Measurements from ENCODE around the gene SLC22A7.

Gene SLC22A7

GRCh38 chr6:43277643-43278523, 20.2 kb upstream of the SLC22A7 start:
- Histone ChIP-seq H3K27me3 (peaks cover 8% of the 10 kb centered on the region; the same call in 1 of the 2 replicates), H3K9me3 (no peaks in the 10 kb centered on the region), H3K4me3 (ENCODE audit: low read depth, low read length) (no peak overlapping the region), H3K4me1 (no peaks in the 10 kb centered on the region), H3K36me3 (no peaks in the 10 kb centered on the region)
- TF ChIP-seq, protein P1, sequence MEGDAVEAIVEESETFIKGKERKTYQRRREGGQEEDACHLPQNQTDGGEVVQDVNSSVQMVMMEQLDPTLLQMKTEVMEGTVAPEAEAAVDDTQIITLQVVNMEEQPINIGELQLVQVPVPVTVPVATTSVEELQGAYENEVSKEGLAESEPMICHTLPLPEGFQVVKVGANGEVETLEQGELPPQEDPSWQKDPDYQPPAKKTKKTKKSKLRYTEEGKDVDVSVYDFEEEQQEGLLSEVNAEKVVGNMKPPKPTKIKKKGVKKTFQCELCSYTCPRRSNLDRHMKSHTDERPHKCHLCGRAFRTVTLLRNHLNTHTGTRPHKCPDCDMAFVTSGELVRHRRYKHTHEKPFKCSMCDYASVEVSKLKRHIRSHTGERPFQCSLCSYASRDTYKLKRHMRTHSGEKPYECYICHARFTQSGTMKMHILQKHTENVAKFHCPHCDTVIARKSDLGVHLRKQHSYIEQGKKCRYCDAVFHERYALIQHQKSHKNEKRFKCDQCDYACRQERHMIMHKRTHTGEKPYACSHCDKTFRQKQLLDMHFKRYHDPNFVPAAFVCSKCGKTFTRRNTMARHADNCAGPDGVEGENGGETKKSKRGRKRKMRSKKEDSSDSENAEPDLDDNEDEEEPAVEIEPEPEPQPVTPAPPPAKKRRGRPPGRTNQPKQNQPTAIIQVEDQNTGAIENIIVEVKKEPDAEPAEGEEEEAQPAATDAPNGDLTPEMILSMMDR (IDR thresholded peaks at IDR 0.05; ENCODE audit: low read depth, low read length), result no peak
- no peak for DNase-seq

- Histone ChIP-seq H3K9me3 (no peaks in the 10 kb centered on the region), H3K27me3 (peaks cover 8% of the 10 kb centered on the region; the same call in 1 of the 2 replicates), H3K36me3 (no peaks in the 10 kb centered on the region), H3K4me1 (no peaks in the 10 kb centered on the region), H3K4me3 (ENCODE audit: low read depth, low read length) (no peak overlapping the region)
- no peak for DNase-seq
- TF ChIP-seq, protein P1 (IDR thresholded peaks at IDR 0.05; ENCODE audit: low read depth, low read length), result no peak
Measured at GRCh38 chr6:43278524-43279078, 19.5 kb upstream of the SLC22A7 start.

- no peak overlapping the region for H3K4me3 ChIP-seq (ENCODE audit: low read depth, low read length)
- H3K9me3 ChIP-seq, result no peaks in the 10 kb centered on the region
- DNase-seq, result no peak
- H3K36me3 ChIP-seq, result no peaks in the 10 kb centered on the region
- TF ChIP-seq, protein P1 (IDR thresholded peaks at IDR 0.05; ENCODE audit: low read depth, low read length), result no peak
- H3K27me3 ChIP-seq, result no peaks in the 10 kb centered on the region
- no peaks in the 10 kb centered on the region for H3K4me1 ChIP-seq
Measured at GRCh38 chr6:43280234-43280633, 17.8 kb upstream of the SLC22A7 start.

DNA sequence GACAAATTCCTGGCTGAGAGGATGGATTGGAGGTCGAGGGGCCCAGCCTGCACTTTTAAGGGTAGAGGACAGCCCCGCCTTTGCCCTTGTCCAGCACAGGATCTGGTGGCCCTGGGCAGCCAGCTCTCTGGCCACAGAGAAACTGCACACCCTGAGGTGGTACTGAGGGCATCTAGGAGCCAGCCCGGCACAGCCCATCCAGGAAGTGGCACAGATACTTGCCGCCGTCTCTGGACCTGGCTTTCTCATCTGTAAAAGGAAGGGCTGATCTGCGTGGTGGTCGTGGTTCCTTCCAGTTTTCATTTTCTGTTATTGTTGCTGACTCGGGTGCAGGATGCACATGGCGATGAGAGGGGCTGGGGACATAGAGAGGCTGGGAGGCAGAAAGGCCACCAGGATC, 16.0 kb upstream of the SLC22A7 start:
- Histone ChIP-seq H3K9me3 (no peaks in the 10 kb centered on the region), H3K4me3 (ENCODE audit: low read depth, low read length) (no peak overlapping the region), H3K36me3 (no peaks in the 10 kb centered on the region), H3K4me1 (no peaks in the 10 kb centered on the region), H3K27me3 (no peaks in the 10 kb centered on the region)
- no peak for DNase-seq
- TF ChIP-seq, protein P1 (IDR thresholded peaks at IDR 0.05; ENCODE audit: low read depth, low read length), result no peak

DNA sequence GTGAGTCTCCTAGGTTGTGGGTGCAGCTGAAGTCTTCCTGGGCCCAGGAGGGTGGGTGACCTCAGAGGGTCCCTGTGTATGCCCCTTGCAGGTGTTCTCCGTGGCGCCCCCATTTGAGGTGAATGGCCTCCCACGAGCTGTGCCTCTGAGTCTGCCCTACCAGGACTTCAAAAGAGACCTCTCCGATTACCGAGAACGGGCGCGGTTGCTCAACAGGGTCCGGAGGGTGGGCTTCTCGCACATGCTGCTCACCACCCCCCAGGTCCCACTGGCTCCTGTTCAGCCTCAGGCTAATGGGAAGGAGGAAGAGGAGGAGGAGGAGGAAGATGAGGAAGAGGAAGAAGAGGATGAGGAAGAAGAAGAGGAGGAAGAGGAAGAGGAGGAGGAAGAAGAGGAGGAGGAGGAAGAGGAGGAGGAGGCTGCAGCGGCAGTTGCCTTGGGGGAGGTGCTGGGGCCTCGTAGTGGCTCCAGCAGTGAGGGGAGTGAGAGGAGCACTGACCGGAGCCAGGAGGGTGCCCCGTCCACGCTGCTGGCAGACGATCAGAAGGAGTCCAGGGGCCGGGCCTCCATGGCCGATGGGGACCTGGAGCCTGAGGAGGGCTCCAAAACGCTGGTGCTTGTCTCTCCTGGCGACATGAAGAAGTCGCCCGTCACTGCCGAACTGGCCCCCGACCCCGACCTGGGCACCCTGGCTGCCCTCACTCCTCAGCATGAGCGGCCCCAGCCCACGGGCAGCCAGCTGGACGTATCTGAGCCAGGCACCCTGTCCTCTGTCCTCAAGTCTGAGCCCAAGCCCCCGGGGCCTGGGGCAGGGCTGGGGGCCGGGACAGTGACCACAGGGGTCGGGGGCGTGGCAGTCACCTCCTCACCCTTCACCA, 15.2 kb upstream of the SLC22A7 start:
- no peaks in the 10 kb centered on the region for H3K9me3 ChIP-seq
- H3K4me1 ChIP-seq, result no peaks in the 10 kb centered on the region
- TF ChIP-seq, protein P1 (IDR thresholded peaks at IDR 0.05; ENCODE audit: low read depth, low read length), result no peak
- H3K27me3 ChIP-seq, result no peaks in the 10 kb centered on the region
- no peak overlapping the region for H3K4me3 ChIP-seq (ENCODE audit: low read depth, low read length)
- no peaks in the 10 kb centered on the region for H3K36me3 ChIP-seq
- no peak for DNase-seq

All from BE2C (cell line).